Stimulated activated CD8-positive, alpha-beta memory T cell treated with anti-CD3 and anti-CD28 coated beads, Interleukin-12 subunit alpha, Interleukin-12 subunit beta, amount 100 ng/mL, for 1 hour (primary cell): ENCODE results near the gene CNDP2.

Experiments used
- DNase-seq: peaks from one replicate; pipeline ENCODE4 v3.0.0-alpha.2; 2020; ENCODE audit warnings: low read depth

CNDP2 gene

DNA sequence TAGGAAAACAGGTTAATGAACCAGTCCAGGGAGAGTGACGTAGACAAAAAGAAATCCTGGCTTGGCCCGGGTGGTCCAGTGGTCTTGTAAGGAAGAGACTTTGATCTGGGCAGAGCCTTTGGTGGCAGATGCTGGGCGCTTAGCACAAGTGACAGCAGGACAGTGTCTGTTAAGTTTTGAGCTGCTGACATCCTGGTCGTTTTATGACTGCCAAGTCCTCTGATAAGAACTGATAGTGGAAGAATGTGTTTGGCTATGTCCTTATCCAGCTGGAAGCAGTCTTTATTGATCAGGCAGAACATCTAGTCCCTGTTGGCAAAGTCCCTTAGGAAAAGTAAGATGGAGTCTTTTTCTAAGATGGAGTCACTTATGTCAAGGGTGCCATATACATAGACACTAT is 74.1 kb downstream of the CNDP2 start:
- DNase-seq: no peak

DNA sequence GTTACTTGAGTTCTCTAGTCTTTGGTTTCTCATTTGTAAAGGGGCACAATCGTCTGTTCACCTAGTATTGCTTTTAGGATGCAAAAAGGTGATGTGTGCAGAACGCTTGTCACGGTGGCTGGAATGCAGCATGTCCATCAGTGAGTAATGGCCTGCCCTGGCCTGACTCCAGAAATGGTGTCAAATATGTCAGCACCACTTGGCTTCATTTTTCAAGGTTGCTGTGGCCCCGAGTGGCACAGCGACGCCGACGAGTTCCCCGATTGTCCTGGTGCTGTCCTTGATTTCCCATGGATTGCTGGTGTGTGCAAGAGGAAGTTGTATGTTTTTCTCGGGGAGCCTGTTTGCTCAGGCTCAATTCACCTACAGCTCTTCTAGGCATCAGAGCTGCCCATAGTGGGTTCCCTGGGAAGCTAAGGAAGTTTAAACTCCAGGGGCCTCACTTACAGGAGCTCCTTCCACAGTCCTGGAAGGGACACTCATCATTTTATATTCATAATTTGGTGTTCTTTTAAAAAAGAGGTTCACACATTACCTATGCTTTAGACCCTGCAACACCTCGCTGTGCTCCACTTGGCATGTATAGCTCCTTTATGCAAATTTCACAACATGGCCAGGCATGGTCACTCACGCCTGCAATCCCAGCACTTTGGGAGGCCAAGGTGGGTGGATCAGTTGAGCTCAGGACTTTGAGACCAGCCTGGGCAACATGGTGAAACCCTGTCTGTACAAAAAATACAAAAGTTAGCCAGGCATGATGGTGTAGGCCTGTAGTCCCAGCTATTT is 75.9 kb downstream of the CNDP2 start:
- DNase-seq: no peak

DNA sequence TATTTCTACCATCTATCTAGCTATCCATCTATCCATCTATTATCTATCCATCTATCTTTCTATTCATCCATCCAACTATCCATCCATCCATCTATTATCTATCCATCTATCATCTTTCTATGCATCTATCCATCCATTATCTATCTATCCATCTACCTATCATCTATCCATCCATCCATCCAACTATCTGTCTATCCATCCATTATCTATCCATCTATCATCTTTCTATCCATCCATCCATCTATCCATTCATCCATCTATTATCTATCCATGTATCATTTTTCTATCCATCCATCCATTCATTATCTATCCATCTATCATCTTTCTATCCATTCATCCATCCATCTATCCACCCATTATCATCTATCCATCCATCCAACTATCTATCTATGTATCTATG is 76.9 kb downstream of the CNDP2 start:
- DNase-seq: no peak
